K562 (cell line): Measurements from ENCODE around the gene DGLUCY. TPM values are rescaled to one million over a fixed set of nuclear protein-coding genes. Genes with fewer than 3 reads are reported as not detected.
A peak's percentile ranks its signal among the peaks of the same experiment; 100 is the strongest.

Experiments
- polyA plus RNA-seq, 8 experiments: library from polyadenylated mRNA; depleted of rRNA in 4 of 8; stranded (reverse) in 5 of 8; unstranded in 3 of 8; fragments of >200 nt; fragmentation: Nextera tagmentation in 2 of 8; fragmentation: Illumina TruSeq in 1 of 8; extraction: Ambion mirVana in 2 of 8; extraction: Trizol in 1 of 8; gene quantifications; 2 replicates each; pipeline versions ENCODE4 v1.2.1 to v1.2.3, GENCODE V29; 2011 to 2014; ENCODE audit warnings: inconsistent platforms in 1 of 8, missing spikeins in 1 of 8
- small RNA-seq: library from RNA; depleted of rRNA; stranded (forward); fragments of <200 nt; gene quantifications from one replicate; pipeline ENCODE3, GENCODE V24; 2014
- total RNA-seq, 7 experiments: library from RNA; depleted of rRNA in 6 of 7; stranded (reverse); fragments of >200 nt in 6 of 7; fragmentation: Illumina TruSeq in 2 of 7; extraction: Trizol in 2 of 7; gene quantifications; 2 replicates each; pipeline versions ENCODE4 v1.2.1 to v1.2.3, GENCODE V29; 2011 to 2021; ENCODE audit warnings: low replicate concordance in 1 of 7

Gene DGLUCY
- total and polyA plus RNA-seq, 9 of the 15 experiments (the other 6 are each of a cell fraction or from before 2014, with no cell fraction given) = 9.9 to 28.4 (median 21.0) TPM

Small RNA genes within 50 kb of the gene (small RNA-seq; reads per million reads assigned to genes)
- not detected for gene RNU7-30P
- 2.4 reads per million, percentile 84 among the genes with 10 or more reads in this experiment for gene SNORA11B

Other genes starting within 250 kb of the DGLUCY start
- 4.9 and 5.1 TPM in 2 replicates for gene RPS6KA5, start 53.4 kb upstream of the DGLUCY start, total RNA-seq (2014; rRNA removed)
- 3.9 and 5.0 TPM in 2 replicates for gene RPS6KA5, start 53.4 kb upstream of the DGLUCY start, total RNA-seq (2014; rRNA removed; fragmentation: Illumina TruSeq; extraction: Trizol)
- 4.4 and 5.5 TPM in 2 replicates for gene RPS6KA5, start 53.4 kb upstream of the DGLUCY start, total RNA-seq (2015; rRNA removed; fragmentation: Illumina TruSeq; extraction: Trizol)
- gene RPS6KA5, start 53.4 kb upstream of the DGLUCY start, total RNA-seq (2021) = 6.4 and 7.7 TPM in 2 replicates
- 3.5 and 4.9 TPM in 2 replicates for gene RPS6KA5, start 53.4 kb upstream of the DGLUCY start, polyA plus RNA-seq (2011; rRNA removed)
- 3.5 and 3.9 TPM in 2 replicates for gene RPS6KA5, start 53.4 kb upstream of the DGLUCY start, polyA plus RNA-seq (2014; fragmentation: Illumina TruSeq; extraction: Trizol)
- gene RPS6KA5, start 53.4 kb upstream of the DGLUCY start, polyA plus RNA-seq (2014; fragmentation: Nextera tagmentation; extraction: Ambion mirVana) = under 1 TPM; 0.88 to 0.96 TPM
- gene RPS6KA5, start 53.4 kb upstream of the DGLUCY start, polyA plus RNA-seq (2014; rRNA removed) = 4.5 and 4.7 TPM in 2 replicates
- 7.4 and 7.9 TPM in 2 replicates for gene GPR68, start 130.6 kb downstream of the DGLUCY start, total RNA-seq (2014; rRNA removed)
- 2.2 and 2.8 TPM in 2 replicates for gene GPR68, start 130.6 kb downstream of the DGLUCY start, total RNA-seq (2014; rRNA removed; fragmentation: Illumina TruSeq; extraction: Trizol)
- 2.4 and 2.7 TPM in 2 replicates for gene GPR68, start 130.6 kb downstream of the DGLUCY start, total RNA-seq (2015; rRNA removed; fragmentation: Illumina TruSeq; extraction: Trizol)
- 7.1 and 9.4 TPM in 2 replicates for gene GPR68, start 130.6 kb downstream of the DGLUCY start, total RNA-seq (2021)
- gene GPR68, start 130.6 kb downstream of the DGLUCY start, polyA plus RNA-seq (2011; rRNA removed) = 5.2 and 9.0 TPM in 2 replicates
- 3.7 and 6.6 TPM in 2 replicates for gene GPR68, start 130.6 kb downstream of the DGLUCY start, polyA plus RNA-seq (2014; fragmentation: Illumina TruSeq; extraction: Trizol)
- under 1 TPM; 0.41 to 0.53 TPM for gene GPR68, start 130.6 kb downstream of the DGLUCY start, polyA plus RNA-seq (2014; fragmentation: Nextera tagmentation; extraction: Ambion mirVana)
- 5.0 and 5.8 TPM in 2 replicates for gene GPR68, start 130.6 kb downstream of the DGLUCY start, polyA plus RNA-seq (2014; rRNA removed)